Amniotic epithelial cell (primary cell): Measurements from ENCODE around the gene RNMT.
"Not testable (repeated sequence)": the region's sequence is repeated elsewhere in the genome, so short reads cannot be mapped to it uniquely, and the experiment has no call there.

Experiments
- DNase-seq: peaks from one replicate; pipeline ENCODE4 v3.0.0-alpha.2; 2010; ENCODE audit warnings: low read depth

Gene RNMT

DNA sequence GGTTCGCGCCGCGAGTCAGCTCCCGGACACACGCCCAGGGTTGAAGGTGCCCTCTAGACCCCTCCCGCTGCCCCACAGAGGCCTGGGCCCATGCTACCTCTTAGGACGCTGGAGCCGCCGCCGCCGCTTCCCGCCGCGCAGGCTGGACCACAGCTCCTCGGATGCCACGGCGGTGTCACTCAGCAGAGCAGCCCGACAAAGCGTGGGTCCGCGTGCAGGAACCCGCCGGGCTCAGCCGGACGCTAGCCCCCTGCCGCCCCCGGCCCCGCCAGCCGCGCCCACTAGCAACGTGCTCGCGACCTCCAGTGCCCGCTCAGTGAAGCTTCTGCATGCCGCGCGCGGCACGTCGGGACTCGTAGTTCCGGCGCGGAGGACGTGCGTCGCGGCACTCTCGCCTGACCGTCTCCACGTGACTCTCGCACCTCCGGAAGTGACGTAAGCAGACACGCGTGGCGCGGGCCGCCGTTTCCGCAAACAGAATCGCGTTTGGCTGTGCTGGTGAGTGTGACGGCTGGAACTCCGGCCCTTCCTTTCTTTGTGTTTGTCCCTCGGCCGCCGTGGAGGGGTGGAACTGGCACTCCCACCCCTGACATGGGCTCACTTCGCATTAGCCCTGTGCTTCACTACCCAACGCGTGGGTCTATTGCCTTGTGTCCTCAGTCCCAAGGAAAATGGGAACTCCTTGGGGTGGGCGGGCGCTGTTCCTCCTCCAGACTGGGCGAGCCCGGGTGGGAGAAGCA, at the start of gene RNMT, which contains the start of gene FAM210A:
TSS of gene RNMT (plus strand) at position 442 of the 740 bp plus-strand sequence. CDS start 4,845 bp downstream, outside the sequence.
TSS of gene FAM210A (minus strand) at position 327 of the 740 bp plus-strand sequence. CDS start 44,481 bp downstream, outside the sequence.
- DNase-seq, result peak; percentile 94

GRCh38 chr18:13677350-13677749, 49.1 kb upstream of the RNMT start:
- DNase-seq, result not testable (repeated sequence)

DNA sequence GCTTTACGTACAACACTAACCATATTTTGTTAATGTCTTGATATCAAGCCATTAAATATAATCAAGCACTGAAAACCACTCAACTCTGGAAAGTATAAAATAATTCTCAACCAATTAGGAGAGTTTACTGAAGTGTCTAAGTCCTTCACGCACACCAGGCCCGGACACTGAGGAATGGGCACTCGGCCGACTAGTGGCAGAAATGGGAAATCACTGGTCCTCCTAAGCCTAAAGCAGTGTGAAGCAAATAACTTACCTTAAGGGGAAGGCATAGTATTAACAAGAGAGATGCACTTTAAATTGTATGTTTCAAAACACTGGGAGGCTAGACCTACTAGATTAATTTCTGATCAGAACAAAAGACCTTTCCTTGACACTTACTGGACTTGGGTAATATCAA, 45.9 kb upstream of the RNMT start:
- peak; percentile 10 for DNase-seq

GRCh38 chr18:13681701-13682100, 44.8 kb upstream of the RNMT start:
- no peak for DNase-seq

DNA sequence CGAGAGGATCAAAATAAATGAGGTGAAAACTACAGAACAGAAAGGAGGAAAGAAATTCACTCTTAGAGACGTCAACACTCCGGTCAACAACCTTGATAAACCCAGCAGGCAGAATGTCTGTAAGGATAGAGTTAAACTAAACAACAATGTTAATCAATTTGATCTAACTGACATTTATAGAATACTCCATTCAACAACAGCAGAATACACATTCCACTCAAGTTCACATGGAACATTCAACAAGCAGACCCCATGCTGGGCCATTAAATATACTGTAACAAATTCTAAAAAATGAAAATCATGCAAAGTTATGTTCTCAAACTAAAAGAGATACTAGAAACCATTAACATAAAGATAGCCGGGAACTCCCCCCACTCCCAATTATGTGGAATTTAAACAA, 41.9 kb upstream of the RNMT start:
- no peak for DNase-seq

- no peak for DNase-seq
Measured at GRCh38 chr18:13688191-13689136, 38.0 kb upstream of the RNMT start.

DNA sequence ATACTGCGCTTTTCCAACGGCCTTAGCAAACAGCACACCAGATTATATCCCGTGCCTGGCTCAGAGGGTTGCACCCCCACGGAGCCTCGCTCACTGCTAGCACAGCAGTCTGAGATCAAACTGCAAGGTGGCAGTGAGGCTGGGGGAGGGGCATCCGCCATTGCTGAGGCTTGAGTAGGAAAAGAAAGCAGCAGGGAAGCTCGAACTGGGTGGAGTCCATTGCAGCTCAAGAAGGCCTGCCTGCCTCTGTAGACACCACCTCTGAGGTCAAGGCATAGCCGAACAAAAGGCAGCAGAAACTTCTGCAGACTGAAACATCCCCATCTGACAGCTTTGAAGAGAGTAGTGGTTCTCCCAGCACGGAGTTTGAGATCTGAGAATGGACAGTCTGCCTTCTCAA, 36.4 kb upstream of the RNMT start:
- not testable (repeated sequence) for DNase-seq

DNA sequence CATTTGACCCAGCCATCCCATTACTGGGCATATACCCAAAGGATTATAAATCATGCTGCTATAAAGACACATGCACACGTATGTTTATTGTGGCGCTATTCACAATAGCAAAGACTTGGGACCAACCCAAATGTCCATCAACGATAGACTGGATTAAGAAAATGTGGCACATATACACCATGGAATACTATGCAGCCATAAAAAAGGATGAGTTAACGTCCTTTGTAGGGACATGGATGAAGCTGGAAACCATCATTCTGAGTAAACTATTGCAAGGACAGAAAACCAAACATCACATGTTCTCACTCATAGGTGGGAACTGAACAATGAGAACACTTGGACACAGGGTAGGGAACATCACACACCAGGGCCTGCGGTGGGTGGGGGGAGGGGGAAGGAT, 31.1 kb upstream of the RNMT start:
- not testable (repeated sequence) for DNase-seq

DNA sequence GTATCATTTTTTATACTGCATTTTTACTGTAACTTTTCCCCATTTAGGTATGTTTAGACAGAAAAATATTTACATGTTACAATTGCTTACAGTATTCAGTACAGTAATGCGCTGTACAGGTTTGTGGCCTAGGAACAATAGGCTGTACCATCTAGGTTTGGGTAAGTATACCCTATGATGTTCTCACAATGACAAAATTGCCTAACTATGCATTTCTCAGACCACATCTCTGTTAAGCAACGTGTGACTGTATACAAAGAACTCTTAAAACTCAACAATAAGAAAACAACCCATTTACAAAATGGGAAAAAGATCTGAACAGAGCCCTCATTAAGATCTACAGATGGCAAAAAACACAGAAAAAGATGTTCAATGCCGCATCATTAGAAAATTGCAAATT, 29.5 kb upstream of the RNMT start:
- peak; percentile 43 for DNase-seq

- no peak for DNase-seq
Measured at GRCh38 chr18:13700153-13700552, 26.3 kb upstream of the RNMT start.

- no peak for DNase-seq
Measured at GRCh38 chr18:13703899-13704298, 22.6 kb upstream of the RNMT start.

DNA sequence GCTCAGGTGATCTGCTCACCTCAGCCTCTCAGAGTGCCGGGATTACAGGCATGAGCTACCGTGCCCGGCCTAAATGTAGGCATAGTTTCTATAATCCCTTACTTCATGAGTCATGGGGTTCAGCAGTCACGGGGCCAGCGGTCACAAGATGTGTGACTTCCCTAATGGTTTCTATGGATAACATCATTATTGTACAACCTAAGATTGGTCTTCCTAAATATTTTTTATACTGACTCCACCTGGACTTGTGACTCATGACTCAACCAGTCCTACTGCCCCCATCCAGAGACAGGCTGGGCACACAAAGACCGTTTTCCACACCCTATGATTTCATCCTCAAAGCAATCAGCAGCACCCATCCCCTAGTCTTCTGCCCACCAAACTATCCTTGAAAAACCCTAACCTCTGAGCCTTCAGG, 16.1 kb upstream of the RNMT start:
- peak; percentile 40 for DNase-seq

DNA sequence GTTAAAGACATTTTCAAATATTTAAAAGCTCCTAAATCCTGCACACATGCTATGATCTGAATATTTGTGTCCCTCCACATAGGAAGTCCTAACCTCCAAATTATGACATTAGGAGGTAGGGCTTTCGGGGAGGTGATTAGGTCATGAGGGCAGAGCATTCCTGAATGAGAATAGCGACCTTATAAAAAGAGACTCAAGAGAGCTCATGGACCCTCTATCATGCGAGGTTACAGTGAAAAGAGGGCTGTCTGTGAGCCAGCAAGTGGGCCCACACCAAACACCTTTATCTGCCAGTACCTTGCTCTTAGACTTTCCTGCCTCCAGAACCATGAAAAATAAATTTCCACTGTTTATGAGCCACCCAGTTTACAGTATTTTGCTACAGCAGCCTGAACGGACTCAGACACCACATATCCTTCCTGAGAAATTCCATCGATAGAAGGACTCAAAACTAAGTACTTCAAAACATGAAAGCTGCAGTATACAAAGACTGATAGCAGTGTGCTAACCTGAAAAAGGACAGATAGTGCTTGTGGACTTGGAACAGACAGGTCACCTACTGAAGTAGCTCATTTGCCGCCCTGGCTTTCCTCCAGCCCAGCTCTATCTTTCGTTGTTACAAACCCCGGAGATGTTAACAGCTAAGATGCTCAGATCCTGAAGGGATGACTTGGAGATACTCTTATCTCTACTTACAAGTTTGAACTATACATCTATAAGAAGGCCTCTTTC, 13.9 kb upstream of the RNMT start:
- DNase-seq, result no peak

GRCh38 chr18:13713455-13714055, 12.9 kb upstream of the RNMT start:
- no peak for DNase-seq

GRCh38 chr18:13715330-13715729, 11.1 kb upstream of the RNMT start:
- DNase-seq, result no peak

DNA sequence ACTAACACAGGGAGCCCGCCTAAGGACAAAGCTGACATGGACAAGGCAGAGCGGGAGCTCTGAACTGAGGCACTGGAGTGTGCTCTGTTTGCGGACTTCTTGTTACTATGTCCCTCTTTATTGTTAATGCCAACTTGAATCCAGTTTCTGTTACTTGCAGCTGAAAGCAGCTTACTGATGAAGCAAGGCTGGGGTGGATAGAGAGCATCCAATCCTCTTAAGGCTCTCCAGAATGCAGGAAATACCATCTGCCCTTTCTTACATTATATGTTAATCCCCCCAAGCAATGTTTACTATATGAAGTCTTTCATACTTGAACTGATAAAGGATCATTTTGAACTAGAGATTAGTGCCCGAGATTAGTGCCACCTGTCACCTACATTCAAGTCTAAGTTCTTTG, 9.6 kb upstream of the RNMT start:
- DNase-seq, result no peak

GRCh38 chr18:13720123-13720522, 6.3 kb upstream of the RNMT start:
- no peak for DNase-seq

GRCh38 chr18:13720847-13721246, 5.6 kb upstream of the RNMT start:
- DNase-seq, result no peak

DNA sequence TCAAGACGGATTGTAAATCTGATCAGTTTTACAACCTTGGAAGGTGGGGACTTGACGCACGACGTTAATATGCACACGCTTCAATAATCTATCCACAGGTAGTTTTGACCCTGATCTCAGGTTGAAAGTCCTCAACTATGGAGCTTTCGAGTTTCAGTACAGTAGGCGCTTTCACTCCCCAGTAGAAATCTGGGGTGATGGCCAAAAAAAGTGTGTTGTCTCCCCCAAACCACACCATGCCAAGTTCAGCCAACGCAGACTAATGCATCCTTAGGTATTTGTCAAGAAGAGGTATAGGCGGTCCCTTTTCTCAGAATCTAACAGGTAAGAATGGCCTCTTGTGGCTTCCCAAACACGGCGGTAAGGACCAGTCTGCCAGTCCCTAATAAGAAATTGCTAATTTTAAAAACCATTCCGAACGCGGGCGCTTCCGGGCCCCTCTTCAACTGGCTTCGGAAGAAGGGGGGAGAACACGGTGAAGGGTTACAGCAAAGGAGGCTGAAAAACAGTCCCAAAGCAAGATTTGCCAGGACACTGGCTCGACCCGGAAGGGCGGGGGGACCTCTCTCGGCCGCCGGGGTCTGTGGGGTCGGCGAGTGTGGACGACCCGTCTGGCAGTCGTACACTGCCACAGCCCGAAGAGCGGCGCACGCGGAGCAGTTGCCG, 774 bp upstream of the RNMT start:
- DNase-seq, result peak; percentile 1

- peak; percentile 48 for DNase-seq
Measured at GRCh38 chr18:13726972-13727331, 479 bp downstream of the RNMT start.

GRCh38 chr18:13730481-13730880, 4.0 kb downstream of the RNMT start:
- DNase-seq, result no peak
